IPS-15b (cell line): Measurements from ENCODE around the gene TMEM175.

Experiments used
- H3K27me3 ChIP-seq: one replicate; pipeline ENCODE4 v1.6.1; 2013; ENCODE audit warnings: low read length; ENCODE audit not compliant: control insufficient read depth, insufficient read depth
- H3K36me3 ChIP-seq: one replicate; pipeline ENCODE4 v1.6.1; 2013; ENCODE audit warnings: low read length; ENCODE audit not compliant: control insufficient read depth, insufficient read depth
- H3K4me1 ChIP-seq: one replicate; pipeline ENCODE4 v1.6.1; 2013; ENCODE audit warnings: mild to moderate bottlenecking, low read length; ENCODE audit not compliant: control insufficient read depth, insufficient read depth
- H3K4me3 ChIP-seq: one replicate; pipeline ENCODE4 v1.5.1; 2013; ENCODE audit warnings: low read depth, low read length
- H3K9ac ChIP-seq: one replicate; pipeline ENCODE4 v1.6.1; 2013; ENCODE audit warnings: low read depth, mild to moderate bottlenecking, low read length
- H3K9me3 ChIP-seq: one replicate; pipeline ENCODE4 v1.6.1; 2013; ENCODE audit warnings: mild to moderate bottlenecking, low read length; ENCODE audit not compliant: control insufficient read depth, insufficient read depth

Gene TMEM175

DNA sequence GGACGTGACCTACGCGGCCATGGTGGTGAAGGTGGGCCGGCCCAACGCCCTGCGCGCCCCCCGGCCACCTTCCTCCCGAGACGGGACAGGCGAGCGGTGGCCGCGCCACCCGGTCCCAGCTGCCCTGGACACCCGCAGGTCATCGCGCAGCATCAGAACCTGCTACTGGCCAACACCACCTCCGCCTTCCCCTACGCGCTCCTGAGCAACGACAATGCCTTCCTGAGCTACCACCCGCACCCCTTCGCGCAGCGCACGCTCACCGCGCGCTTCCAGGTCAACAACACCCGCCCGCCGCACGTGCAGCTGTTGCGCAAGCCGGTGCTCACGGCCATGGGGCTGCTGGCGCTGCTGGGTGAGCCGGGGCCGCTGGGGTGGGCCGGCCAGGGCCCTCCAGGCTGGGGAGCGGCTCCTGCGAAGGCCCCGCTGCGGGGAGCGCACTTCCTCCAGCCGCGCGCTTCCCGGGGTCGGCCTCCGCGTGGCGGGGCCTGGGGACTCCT, 69.9 kb downstream of the TMEM175 start:
- Histone ChIP-seq H3K9me3 (no peaks in the 10 kb centered on the region), H3K36me3 (no peaks in the 10 kb centered on the region), H3K27me3 (peaks cover 67% of the 10 kb centered on the region), H3K4me1 (no peaks in the 10 kb centered on the region), H3K4me3 (peak overlapping the region; percentile 35), H3K9ac (peak overlapping the region; percentile 12)

DNA sequence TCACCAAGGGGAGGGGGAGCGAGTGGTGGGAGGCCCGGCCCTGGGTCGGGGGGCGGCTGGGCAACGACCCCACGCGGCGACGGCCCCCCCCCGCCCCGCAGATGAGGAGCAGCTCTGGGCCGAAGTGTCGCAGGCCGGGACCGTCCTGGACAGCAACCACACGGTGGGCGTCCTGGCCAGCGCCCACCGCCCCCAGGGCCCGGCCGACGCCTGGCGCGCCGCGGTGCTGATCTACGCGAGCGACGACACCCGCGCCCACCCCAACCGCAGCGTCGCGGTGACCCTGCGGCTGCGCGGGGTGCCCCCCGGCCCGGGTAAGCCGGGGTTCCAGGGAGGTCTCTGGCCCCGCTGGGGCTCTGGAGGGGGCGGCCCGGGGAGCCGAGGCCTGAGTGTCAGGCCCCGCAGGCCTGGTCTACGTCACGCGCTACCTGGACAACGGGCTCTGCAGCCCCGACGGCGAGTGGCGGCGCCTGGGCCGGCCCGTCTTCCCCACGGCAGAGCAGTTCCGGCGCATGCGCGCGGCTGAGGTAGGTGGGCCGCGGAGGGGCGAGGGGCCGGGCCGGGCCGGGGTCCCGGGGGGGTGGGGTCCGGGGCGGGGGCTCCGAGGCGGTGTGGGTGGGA, 70.5 kb downstream of the TMEM175 start:
- Histone ChIP-seq H3K27me3 (peaks cover 70% of the 10 kb centered on the region), H3K4me3 (peak overlapping the region; percentile 37), H3K4me1 (no peaks in the 10 kb centered on the region), H3K9me3 (no peaks in the 10 kb centered on the region), H3K9ac (peak overlapping the region; percentile 12), H3K36me3 (no peaks in the 10 kb centered on the region)

DNA sequence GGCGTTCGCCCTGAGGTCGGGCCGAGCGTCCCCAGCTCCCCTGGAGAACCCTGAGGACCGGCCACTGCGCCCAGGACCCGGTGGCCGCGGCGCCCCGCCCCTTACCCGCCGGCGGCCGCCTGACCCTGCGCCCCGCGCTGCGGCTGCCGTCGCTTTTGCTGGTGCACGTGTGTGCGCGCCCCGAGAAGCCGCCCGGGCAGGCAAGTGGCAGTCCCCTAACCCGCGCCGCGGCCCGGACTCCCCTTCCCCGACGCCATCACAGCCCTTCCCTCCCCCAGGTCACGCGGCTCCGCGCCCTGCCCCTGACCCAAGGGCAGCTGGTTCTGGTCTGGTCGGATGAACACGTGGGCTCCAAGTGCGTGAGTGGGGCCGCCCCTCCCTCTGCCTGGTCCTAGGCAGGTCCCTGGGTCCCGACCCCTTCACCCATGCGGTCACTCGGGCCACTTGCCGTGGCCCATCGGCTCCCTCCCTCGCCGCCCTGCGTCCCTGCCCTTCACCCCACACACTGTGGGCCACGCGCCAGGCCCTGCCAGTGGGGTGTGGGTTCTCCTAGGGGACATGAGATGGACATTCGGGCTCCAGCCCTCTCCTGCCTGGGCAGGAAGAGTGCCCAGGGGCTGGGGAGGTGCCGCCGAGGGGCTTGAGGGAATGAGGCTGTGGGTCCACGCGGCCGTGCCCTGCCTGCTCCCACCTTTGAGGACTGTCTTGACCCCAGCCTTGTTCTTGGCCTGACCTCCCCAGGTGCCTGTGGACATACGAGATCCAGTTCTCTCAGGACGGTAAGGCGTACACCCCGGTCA, 71.2 kb downstream of the TMEM175 start:
- Histone ChIP-seq H3K36me3 (no peaks in the 10 kb centered on the region), H3K9me3 (no peaks in the 10 kb centered on the region), H3K4me3 (peak overlapping the region; percentile 2), H3K4me1 (no peaks in the 10 kb centered on the region), H3K9ac (no peak overlapping the region), H3K27me3 (peaks cover 71% of the 10 kb centered on the region)

DNA sequence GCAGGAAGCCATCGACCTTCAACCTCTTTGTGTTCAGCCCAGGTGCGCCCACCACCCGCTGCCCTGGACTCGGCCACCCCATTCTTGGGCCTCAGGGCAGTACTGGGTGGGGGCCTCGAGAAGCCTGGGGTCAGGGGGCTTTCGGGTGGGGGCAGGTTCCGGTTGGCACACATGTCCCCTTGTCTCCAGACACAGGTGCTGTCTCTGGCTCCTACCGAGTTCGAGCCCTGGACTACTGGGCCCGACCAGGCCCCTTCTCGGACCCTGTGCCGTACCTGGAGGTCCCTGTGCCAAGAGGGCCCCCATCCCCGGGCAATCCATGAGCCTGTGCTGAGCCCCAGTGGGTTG, 71.8 kb downstream of the TMEM175 start:
- no peaks in the 10 kb centered on the region for H3K9me3 ChIP-seq
- no peak overlapping the region for H3K4me3 ChIP-seq
- H3K27me3 ChIP-seq = peaks cover 75% of the 10 kb centered on the region
- no peak overlapping the region for H3K9ac ChIP-seq
- H3K4me1 ChIP-seq = no peaks in the 10 kb centered on the region
- no peaks in the 10 kb centered on the region for H3K36me3 ChIP-seq

DNA sequence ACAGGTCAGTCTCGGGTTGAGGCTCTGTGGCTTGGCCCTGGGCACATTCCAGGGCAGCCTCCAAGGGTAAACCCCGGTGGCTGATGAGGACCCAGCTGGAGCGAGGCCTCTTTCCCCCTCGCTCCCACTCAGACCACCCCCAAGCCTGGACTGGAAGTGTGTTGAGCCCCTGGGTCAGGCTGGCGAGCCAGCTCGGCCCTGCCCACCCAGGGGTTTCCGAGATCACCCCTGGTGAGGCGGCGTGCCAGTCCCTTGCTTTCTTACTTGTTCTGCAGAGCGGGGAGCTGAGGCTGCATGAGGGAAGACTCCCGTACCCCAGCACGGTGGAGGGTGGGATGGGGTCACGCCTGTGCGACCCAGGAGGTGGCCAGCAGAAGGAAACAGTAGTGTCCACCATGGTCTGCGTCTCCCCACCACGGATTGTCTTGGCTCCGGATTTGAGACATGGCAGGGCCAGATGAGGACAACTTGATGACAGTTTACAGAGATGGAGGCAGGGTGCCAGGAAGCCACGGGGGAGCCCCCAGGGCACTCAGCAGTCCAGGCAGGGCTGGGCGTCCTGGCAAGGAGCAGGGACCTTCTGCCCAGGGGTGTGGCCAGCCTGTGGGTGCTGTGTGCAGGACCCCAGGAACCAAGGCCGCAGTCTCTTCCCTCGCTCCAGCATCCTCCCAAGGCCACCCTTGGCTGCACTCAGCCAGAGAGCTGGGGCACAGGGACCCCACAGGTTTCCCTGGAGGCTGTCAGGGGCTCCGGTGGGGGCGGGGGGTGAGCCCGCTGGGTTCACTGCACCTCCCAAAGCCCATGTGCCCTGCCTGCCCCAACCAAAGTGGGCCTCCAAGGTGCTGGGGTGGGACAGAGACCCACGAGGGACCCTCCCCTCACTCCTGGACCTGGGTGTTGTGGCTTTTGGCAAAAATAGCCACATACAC, 72.6 kb downstream of the TMEM175 start:
- no peaks in the 10 kb centered on the region for H3K9me3 ChIP-seq
- H3K4me3 ChIP-seq = no peak overlapping the region
- no peaks in the 10 kb centered on the region for H3K36me3 ChIP-seq
- H3K9ac ChIP-seq = no peak overlapping the region
- H3K27me3 ChIP-seq = peaks cover 74% of the 10 kb centered on the region
- no peaks in the 10 kb centered on the region for H3K4me1 ChIP-seq

DNA sequence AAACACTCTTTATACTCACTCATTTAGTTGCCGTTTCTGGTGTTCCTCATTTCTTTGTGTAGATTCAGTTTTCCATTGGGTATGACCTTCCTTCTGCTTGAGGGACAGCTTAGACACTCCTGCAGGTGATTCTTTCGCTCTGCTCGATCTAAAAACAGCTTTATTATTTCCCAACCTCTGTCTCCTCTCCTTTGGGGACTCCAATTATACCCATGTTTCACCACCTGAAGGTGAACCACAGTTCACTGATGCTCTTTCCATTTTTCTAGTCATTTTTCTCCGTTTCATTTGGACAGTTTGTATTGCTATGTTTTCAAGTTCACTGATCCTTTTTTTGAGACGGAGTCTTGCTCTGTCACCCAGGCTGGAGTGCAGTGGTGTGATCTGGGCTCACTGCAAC, 74.6 kb downstream of the TMEM175 start:
- Histone ChIP-seq H3K4me1 (no peaks in the 10 kb centered on the region), H3K9ac (no peak overlapping the region), H3K4me3 (no peak overlapping the region), H3K27me3 (peaks cover 72% of the 10 kb centered on the region), H3K9me3 (no peaks in the 10 kb centered on the region), H3K36me3 (no peaks in the 10 kb centered on the region)
